ENCODE measurements around the gene ADAM22. TPM values are rescaled to one million over a fixed set of nuclear protein-coding genes. Genes with fewer than 3 reads are reported as not detected.

ADAM22 gene
- total and polyA plus RNA-seq, 10 of the 15 experiments (the other 5 are each of a cell fraction or from before 2014, with no cell fraction given): 1.4 to 24.5 (median 7.6) TPM

DNA sequence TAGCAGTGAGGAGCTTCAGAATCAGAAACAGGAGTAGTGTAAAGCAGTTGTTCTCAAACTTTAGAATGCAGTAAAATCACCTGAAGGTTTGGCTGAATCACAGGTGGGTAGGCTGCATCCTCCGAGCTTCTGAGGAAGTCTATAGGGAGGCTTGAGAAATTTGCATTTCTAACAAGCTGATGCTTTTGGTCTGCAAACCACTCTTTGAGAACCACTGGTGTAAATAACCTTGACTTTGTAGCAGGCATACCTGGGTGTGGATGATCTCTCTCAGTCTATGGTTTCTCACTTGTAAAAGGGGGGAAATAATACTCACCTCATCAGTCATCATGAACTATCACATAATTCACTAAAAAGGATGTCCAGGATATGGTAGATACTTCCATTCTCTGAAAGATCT lies 167.7 kb downstream of the ADAM22 start (continued):
- TF ChIP-seq, protein P1, sequence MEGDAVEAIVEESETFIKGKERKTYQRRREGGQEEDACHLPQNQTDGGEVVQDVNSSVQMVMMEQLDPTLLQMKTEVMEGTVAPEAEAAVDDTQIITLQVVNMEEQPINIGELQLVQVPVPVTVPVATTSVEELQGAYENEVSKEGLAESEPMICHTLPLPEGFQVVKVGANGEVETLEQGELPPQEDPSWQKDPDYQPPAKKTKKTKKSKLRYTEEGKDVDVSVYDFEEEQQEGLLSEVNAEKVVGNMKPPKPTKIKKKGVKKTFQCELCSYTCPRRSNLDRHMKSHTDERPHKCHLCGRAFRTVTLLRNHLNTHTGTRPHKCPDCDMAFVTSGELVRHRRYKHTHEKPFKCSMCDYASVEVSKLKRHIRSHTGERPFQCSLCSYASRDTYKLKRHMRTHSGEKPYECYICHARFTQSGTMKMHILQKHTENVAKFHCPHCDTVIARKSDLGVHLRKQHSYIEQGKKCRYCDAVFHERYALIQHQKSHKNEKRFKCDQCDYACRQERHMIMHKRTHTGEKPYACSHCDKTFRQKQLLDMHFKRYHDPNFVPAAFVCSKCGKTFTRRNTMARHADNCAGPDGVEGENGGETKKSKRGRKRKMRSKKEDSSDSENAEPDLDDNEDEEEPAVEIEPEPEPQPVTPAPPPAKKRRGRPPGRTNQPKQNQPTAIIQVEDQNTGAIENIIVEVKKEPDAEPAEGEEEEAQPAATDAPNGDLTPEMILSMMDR (IDR thresholded peaks at IDR 0.05 in 2 of 3, conservative IDR thresholded peaks at IDR 0.05 in 1 of 3; ENCODE audit: control insufficient read depth in 2 of 3, extremely low read depth in 1 of 3, insufficient read depth in 1 of 3, low read depth in 3 of 3, low read length in 3 of 3): no peak
- TF ChIP-seq FOS (IDR thresholded peaks at IDR 0.05; ENCODE audit: borderline replicate concordance, extremely low read depth, insufficient read length) (no peak), ZZZ3 (IDR thresholded peaks at IDR 0.05; ENCODE audit: control insufficient read depth, insufficient read length, low read depth) (no peak), MEF2A (IDR thresholded peaks at IDR 0.05; ENCODE audit: insufficient read depth, low read depth, low read length) (no peak), POU2F2 (IDR thresholded peaks at IDR 0.05; ENCODE audit: borderline replicate concordance, low read depth, low read length) (peak; percentile 65; the same call in 1 of the 3 replicates), MEF2B (IDR thresholded peaks at IDR 0.05; ENCODE audit: partially characterized antibody, poor library complexity, severe bottlenecking) (peak; percentile 29), RUNX3 (IDR thresholded peaks at IDR 0.05; ENCODE audit: low read length) (peak; percentile 38), FOXM1 (IDR thresholded peaks at IDR 0.05; ENCODE audit: low read depth, low read length) (0 out of 2 replicates have a peak, but pooled peaks have one; percentile 19), RBBP5 (conservative IDR thresholded peaks at IDR 0.05) (no peak), SMAD1 (IDR thresholded peaks at IDR 0.05; ENCODE audit: low read depth, partially characterized antibody) (no peak), KAT2A (conservative IDR thresholded peaks at IDR 0.05; ENCODE audit: control insufficient read depth, low read depth, low read length) (no peak)
- TF ChIP-seq, protein P2, sequence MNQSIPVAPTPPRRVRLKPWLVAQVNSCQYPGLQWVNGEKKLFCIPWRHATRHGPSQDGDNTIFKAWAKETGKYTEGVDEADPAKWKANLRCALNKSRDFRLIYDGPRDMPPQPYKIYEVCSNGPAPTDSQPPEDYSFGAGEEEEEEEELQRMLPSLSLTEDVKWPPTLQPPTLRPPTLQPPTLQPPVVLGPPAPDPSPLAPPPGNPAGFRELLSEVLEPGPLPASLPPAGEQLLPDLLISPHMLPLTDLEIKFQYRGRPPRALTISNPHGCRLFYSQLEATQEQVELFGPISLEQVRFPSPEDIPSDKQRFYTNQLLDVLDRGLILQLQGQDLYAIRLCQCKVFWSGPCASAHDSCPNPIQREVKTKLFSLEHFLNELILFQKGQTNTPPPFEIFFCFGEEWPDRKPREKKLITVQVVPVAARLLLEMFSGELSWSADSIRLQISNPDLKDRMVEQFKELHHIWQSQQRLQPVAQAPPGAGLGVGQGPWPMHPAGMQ (IDR thresholded peaks at IDR 0.05; ENCODE audit: borderline replicate concordance): no peak

Measured in GM12878 (cell line).